Astrocyte of the spinal cord (primary cell): ENCODE data around the gene FSCN2.

Experiments
- DNase-seq: peaks from one replicate; pipeline ENCODE4 v3.0.0; 2011; ENCODE audit warnings: low read depth, low spot score
- H3K4me3 ChIP-seq: 2 replicates; pipeline ENCODE4 v1.5.1; 2011; ENCODE audit warnings: low read depth, mild to moderate bottlenecking, low read length, moderate library complexity
- in situ Hi-C: cut with HindIII; loops from 2 replicates; pipeline ENCODE4 v1.10.0; 2017; ENCODE audit warnings: low sequenced_read_pairs
- TF ChIP-seq, protein P1 (sequence below): IDR thresholded peaks from 2 replicates; pipeline ENCODE4 v1.5.1; 2012; ENCODE audit warnings: low read depth, mild to moderate bottlenecking, low read length, inconsistent platforms

Gene FSCN2

GRCh38 chr17:81543339-81543675 is 15.1 kb downstream of the FSCN2 start:
- no peak overlapping the region for H3K4me3 ChIP-seq
- TF ChIP-seq, protein P1, sequence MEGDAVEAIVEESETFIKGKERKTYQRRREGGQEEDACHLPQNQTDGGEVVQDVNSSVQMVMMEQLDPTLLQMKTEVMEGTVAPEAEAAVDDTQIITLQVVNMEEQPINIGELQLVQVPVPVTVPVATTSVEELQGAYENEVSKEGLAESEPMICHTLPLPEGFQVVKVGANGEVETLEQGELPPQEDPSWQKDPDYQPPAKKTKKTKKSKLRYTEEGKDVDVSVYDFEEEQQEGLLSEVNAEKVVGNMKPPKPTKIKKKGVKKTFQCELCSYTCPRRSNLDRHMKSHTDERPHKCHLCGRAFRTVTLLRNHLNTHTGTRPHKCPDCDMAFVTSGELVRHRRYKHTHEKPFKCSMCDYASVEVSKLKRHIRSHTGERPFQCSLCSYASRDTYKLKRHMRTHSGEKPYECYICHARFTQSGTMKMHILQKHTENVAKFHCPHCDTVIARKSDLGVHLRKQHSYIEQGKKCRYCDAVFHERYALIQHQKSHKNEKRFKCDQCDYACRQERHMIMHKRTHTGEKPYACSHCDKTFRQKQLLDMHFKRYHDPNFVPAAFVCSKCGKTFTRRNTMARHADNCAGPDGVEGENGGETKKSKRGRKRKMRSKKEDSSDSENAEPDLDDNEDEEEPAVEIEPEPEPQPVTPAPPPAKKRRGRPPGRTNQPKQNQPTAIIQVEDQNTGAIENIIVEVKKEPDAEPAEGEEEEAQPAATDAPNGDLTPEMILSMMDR: no peak
- in situ Hi-C loops: no loop called here
- no peak for DNase-seq

DNA sequence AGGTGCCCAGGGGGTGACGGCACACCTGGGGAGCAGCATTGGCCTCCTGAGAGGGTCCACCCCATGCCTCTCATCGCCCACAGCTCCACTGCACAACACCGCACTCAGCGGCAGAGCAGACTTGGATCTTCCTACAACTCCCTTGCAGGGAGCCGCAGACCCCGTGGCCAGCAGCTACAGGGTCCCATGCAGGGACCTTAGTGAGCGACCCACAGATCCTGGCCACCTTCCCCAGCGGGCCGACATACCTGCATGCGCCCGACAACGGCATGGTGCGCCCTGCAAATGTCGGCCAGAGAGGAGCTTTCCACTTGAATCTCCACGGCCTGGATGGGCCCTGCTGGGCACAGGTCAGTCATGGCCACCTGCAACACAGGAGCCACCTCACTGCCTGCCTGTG is 15.6 kb downstream of the FSCN2 start:
- in situ Hi-C loops: no loop called here
- TF ChIP-seq, protein P1: no peak
- no peak for DNase-seq
- no peak overlapping the region for H3K4me3 ChIP-seq

DNA sequence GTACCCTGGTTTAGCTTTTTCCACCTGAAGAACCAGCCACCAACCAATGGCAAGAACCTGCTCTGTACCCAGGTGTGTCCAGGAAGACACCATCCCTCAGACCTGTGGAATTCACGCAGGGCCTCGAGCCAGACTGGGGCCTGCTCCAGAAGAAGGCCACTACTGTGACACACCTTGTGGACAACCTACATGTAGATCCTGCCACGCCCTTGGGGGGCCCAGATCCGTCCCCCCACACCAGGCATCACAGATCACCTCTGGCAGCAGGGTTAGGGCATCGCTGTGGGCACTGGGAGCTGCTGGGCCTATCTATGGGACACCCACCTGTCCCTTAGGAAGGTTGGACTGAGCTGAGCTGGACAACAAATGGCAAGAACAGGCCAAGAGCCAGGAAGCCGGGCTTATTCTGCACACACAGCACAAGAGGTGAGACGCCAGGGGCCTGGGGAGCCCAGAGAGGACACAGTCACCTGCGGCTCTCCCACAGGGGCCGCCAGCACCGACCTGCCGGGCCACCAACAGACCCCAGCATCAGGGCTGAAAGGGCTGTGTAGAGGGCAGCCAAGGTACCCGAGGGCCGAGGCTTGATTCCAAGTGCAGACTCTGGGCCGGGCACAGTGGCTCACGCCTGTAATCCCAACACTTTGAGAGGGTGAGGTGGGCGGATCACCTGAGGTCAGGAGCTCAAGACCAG is 16.3 kb downstream of the FSCN2 start:
- in situ Hi-C loops: no loop called here
- TF ChIP-seq, protein P1: no peak
- DNase-seq: no peak
- H3K4me3 ChIP-seq: no peak overlapping the region

- TF ChIP-seq, protein P1: no peak
- in situ Hi-C loops: no loop called here
- DNase-seq: no peak
- no peak overlapping the region for H3K4me3 ChIP-seq
These were observed 17.2 kb downstream of the FSCN2 start for GRCh38 chr17:81545160-81545949.

- no peak for DNase-seq
- in situ Hi-C loops: no loop called here
- H3K4me3 ChIP-seq: no peak overlapping the region
- TF ChIP-seq, protein P1: no peak
These were observed 18.9 kb downstream of the FSCN2 start for GRCh38 chr17:81546906-81547613.

DNA sequence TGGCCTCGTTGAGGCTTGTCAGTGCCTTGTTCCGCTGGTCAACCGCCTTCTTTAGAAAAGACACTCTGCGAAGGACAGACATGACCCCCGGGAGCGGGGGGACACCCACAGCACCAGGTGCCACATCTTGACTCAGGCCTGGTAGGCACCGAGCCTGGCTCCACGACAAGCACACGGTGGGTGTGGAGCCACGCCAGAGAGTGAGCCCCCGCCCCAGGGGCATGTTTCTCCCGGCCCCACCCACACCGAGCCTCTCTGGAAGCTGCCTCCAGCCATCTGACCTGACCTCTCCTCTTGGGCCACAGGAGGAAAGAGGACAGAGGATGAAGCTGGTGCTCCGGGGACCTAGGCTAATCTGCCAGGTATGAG is 19.4 kb downstream of the FSCN2 start:
- no peak overlapping the region for H3K4me3 ChIP-seq
- DNase-seq: no peak
- TF ChIP-seq, protein P1: no peak
- in situ Hi-C loops: no loop called here
